GM23338 (cell line): ENCODE measurements around the gene PTRH1. TPM values are rescaled to one million over a fixed set of nuclear protein-coding genes. Genes with fewer than 3 reads are reported as not detected.

Experiments used
- ATAC-seq: fragments of 200-7000 bp; cut with Tn5 transposase; 3 replicates; pipeline ENCODE4 v1.9.1; 2020
- DNase-seq: peaks from one replicate; pipeline ENCODE4 v3.0.0-alpha.2; 2015; ENCODE audit warnings: low spot score
- H2AFZ ChIP-seq: fragments of 200-600 bp; sonication (generic); 2 replicates; pipeline ENCODE4 v1.8.0; 2016; ENCODE audit warnings: antibody characterized with exemption, mild to moderate bottlenecking, moderate library complexity
- H3F3A ChIP-seq: fragments of 200-600 bp; sonication (generic); replicated peaks from 2 replicates; pipeline ENCODE4 v1.8.0; 2017; ENCODE audit warnings: antibody characterized with exemption, mixed run types, low read depth
- H3K27ac ChIP-seq: fragments of 200-600 bp; sonication (generic); 2 replicates; pipeline ENCODE4 v1.6.1; 2016; ENCODE audit warnings: low read depth
- H3K27me3 ChIP-seq: fragments of 200-600 bp; sonication (generic); 2 replicates; pipeline ENCODE4 v1.8.0; 2016; ENCODE audit warnings: mild to moderate bottlenecking, mixed run types, moderate library complexity; ENCODE audit not compliant: insufficient read depth
- H3K36me3 ChIP-seq: fragments of 200-600 bp; sonication (generic); 2 replicates; pipeline ENCODE4 v1.8.0; 2016; ENCODE audit warnings: mild to moderate bottlenecking; ENCODE audit not compliant: insufficient read depth
- H3K4me1 ChIP-seq: fragments of 200-600 bp; sonication (generic); 2 replicates; pipeline ENCODE4 v1.8.0; 2016; ENCODE audit warnings: mild to moderate bottlenecking, moderate library complexity; ENCODE audit not compliant: insufficient read depth
- H3K4me2 ChIP-seq: fragments of 200-600 bp; sonication (generic); 2 replicates; pipeline ENCODE4 v1.7.1; 2017; ENCODE audit warnings: mixed run types
- H3K4me3 ChIP-seq: fragments of 200-600 bp; sonication (generic); 2 replicates; pipeline ENCODE4 v1.6.1; 2016; ENCODE audit warnings: mixed run types
- H3K79me2 ChIP-seq: fragments of 200-600 bp; sonication (generic); replicated peaks from 2 replicates; pipeline ENCODE4 v1.8.0; 2017; ENCODE audit warnings: mild to moderate bottlenecking; ENCODE audit not compliant: insufficient read depth
- H3K9me2 ChIP-seq: fragments of 200-600 bp; sonication (generic); 2 replicates; pipeline ENCODE4 v1.8.0; 2017; ENCODE audit not compliant: insufficient read depth
- H4K20me1 ChIP-seq: fragments of 200-600 bp; sonication (generic); replicated peaks from 2 replicates; pipeline ENCODE4 v1.8.0; 2017; ENCODE audit warnings: mild to moderate bottlenecking; ENCODE audit not compliant: insufficient read depth
- H3K27ac Mint-ChIP-seq: 2 replicates; pipeline ENCODE4 v1.8.0; 2020; ENCODE audit warnings: inconsistent platforms, mild to moderate bottlenecking, moderate library complexity, mixed read lengths
- H3K27me3 Mint-ChIP-seq: 3 replicates; pipeline ENCODE4 v1.8.0; 2022; ENCODE audit warnings: low read depth, mild to moderate bottlenecking, moderate library complexity, mixed read lengths, inconsistent platforms; ENCODE audit not compliant: insufficient read depth, poor library complexity
- H3K36me3 Mint-ChIP-seq: 3 replicates; pipeline ENCODE4 v1.8.0; 2021; ENCODE audit warnings: low read depth, mild to moderate bottlenecking, inconsistent platforms, moderate library complexity, mixed read lengths
- H3K4me1 Mint-ChIP-seq: 3 replicates; pipeline ENCODE4 v1.8.0; 2020; ENCODE audit warnings: mild to moderate bottlenecking, inconsistent platforms, mixed read lengths
- H3K4me3 Mint-ChIP-seq: 3 replicates; pipeline ENCODE4 v1.8.0; 2021; ENCODE audit warnings: moderate library complexity, mild to moderate bottlenecking, inconsistent platforms, mixed read lengths
- H3K9me3 Mint-ChIP-seq: 3 replicates; pipeline ENCODE4 v1.8.0; 2020; ENCODE audit warnings: moderate library complexity, mild to moderate bottlenecking, inconsistent platforms, mixed read lengths
- CTCF ChIP-seq, 2 experiments: fragments of 200-600 bp in 1 of 2; sonication (generic) in 1 of 2; conservative IDR thresholded peaks; 2 replicates each; pipeline versions ENCODE4 v1.5.1 to v1.6.1; 2016 to 2017; ENCODE audit warnings: antibody characterized with exemption in 2 of 2, low read depth in 2 of 2, mild to moderate bottlenecking in 2 of 2, moderate library complexity in 1 of 2
- ETS1 ChIP-seq: IDR thresholded peaks from 2 replicates; pipeline ENCODE4 v1.6.1; 2016; ENCODE audit warnings: antibody characterized with exemption
- EZH2 ChIP-seq: fragments of 200-600 bp; sonication (generic); IDR thresholded peaks from one replicate; pipeline ENCODE4 v1.8.0; 2017; ENCODE audit warnings: antibody characterized with exemption, mild to moderate bottlenecking, low read depth; ENCODE audit not compliant: unreplicated experiment
- EZH2phosphoT487 ChIP-seq: fragments of 200-600 bp; sonication (generic); IDR thresholded peaks from one replicate; pipeline ENCODE4 v1.8.1; 2018; ENCODE audit warnings: antibody characterized with exemption; ENCODE audit not compliant: unreplicated experiment
- JUNB ChIP-seq: IDR thresholded peaks from one replicate; pipeline ENCODE4 v1.6.1; 2016; ENCODE audit warnings: antibody characterized with exemption; ENCODE audit not compliant: unreplicated experiment
- NANOG ChIP-seq: IDR thresholded peaks from 2 replicates; pipeline ENCODE4 v1.6.1; 2016; ENCODE audit warnings: antibody characterized with exemption, borderline replicate concordance
- POLR2AphosphoS5 ChIP-seq: IDR thresholded peaks from 2 replicates; pipeline ENCODE4 v1.6.1; 2016; ENCODE audit warnings: antibody characterized with exemption, low read depth
- REST ChIP-seq: IDR thresholded peaks from one replicate; pipeline ENCODE4 v1.6.1; 2018; ENCODE audit warnings: antibody characterized with exemption; ENCODE audit not compliant: unreplicated experiment
- STAT1 ChIP-seq: IDR thresholded peaks from one replicate; pipeline ENCODE4 v1.6.1; 2016; ENCODE audit warnings: antibody characterized with exemption; ENCODE audit not compliant: unreplicated experiment
- ZNF331 ChIP-seq: fragments of 250-450 bp; sonication (Bioruptor Pico); IDR thresholded peaks from 2 replicates; pipeline ENCODE4 v1.5.0; 2020; ENCODE audit warnings: low read depth, mild to moderate bottlenecking, moderate library complexity
- polyA plus RNA-seq: library from polyadenylated mRNA; unstranded; fragments of >200 nt; fragmentation: Nextera tagmentation; extraction: Ambion mirVana; gene quantifications from 2 replicates; pipeline ENCODE4 v1.2.1, GENCODE V29; 2016
- total RNA-seq: library from RNA; depleted of rRNA; stranded (reverse); fragments of >200 nt; shearing (Covaris generic); gene quantifications from 2 replicates; pipeline ENCODE4 v1.2.3, GENCODE V29; 2014

Gene PTRH1
- total and polyA plus RNA-seq, 2 experiments from 2014 or later = 15.1 to 18.6 TPM

GRCh38 chr9:127693143-127693542, 22.3 kb downstream of the PTRH1 start:
- DNase-seq (no peak), ATAC-seq (no peak)
- H3K27ac Mint-ChIP-seq = no peak overlapping the region
- no peak overlapping the region for H2AFZ ChIP-seq
- no peaks in the 10 kb centered on the region for H3K9me3 Mint-ChIP-seq
- peaks cover 22% of the 10 kb centered on the region for H3K36me3 Mint-ChIP-seq
- H3K27ac ChIP-seq = 0 out of 2 replicates have a peak overlapping the region, but pooled peaks have one; percentile 39
- no peaks in the 10 kb centered on the region for H3K4me1 Mint-ChIP-seq
- H3K79me2 ChIP-seq = no peaks in the 10 kb centered on the region
- no peaks in the 10 kb centered on the region; the same call in 1 of the 2 replicates for H3F3A ChIP-seq
- no peak overlapping the region for H3K4me3 ChIP-seq
- peaks cover 10% of the 10 kb centered on the region for H3K27me3 Mint-ChIP-seq
- 0 out of 2 replicates have a peak, but pooled peaks cover 3% of the 10 kb centered on the region for H4K20me1 ChIP-seq
- no peak overlapping the region for H3K4me3 Mint-ChIP-seq
- no peak overlapping the region for H3K4me2 ChIP-seq
- TF ChIP-seq JUNB = no peak
- no peaks in the 10 kb centered on the region for H3K36me3 ChIP-seq
- peaks cover 3% of the 10 kb centered on the region; the same call in 1 of the 2 replicates for H3K9me2 ChIP-seq
- no peaks in the 10 kb centered on the region for H3K4me1 ChIP-seq
- H3K27me3 ChIP-seq = no peaks in the 10 kb centered on the region

- peaks cover 28% of the 10 kb centered on the region for H3K36me3 Mint-ChIP-seq
- DNase-seq = no peak
- Histone ChIP-seq H3K9me2 (peaks cover 3% of the 10 kb centered on the region; the same call in 1 of the 2 replicates), H3K27me3 (no peaks in the 10 kb centered on the region), H4K20me1 (0 out of 2 replicates have a peak, but pooled peaks cover 3% of the 10 kb centered on the region), H2AFZ (no peak overlapping the region), H3F3A (no peaks in the 10 kb centered on the region; the same call in 1 of the 2 replicates), H3K36me3 (no peaks in the 10 kb centered on the region), H3K4me2 (no peak overlapping the region), H3K4me3 (no peak overlapping the region), H3K4me1 (no peaks in the 10 kb centered on the region), H3K79me2 (no peaks in the 10 kb centered on the region), H3K27ac (no peak overlapping the region)
- peaks cover 9% of the 10 kb centered on the region for H3K27me3 Mint-ChIP-seq
- H3K27ac Mint-ChIP-seq = no peak overlapping the region
- H3K4me1 Mint-ChIP-seq = no peaks in the 10 kb centered on the region
- H3K4me3 Mint-ChIP-seq = no peak overlapping the region
- H3K9me3 Mint-ChIP-seq = no peaks in the 10 kb centered on the region
- no peak for ATAC-seq
- TF ChIP-seq EZH2 (no peak), EZH2phosphoT487 (no peak), CTCF (conservative IDR thresholded peaks at IDR 0.05; ENCODE audit: low read depth in 2 of 2) (no peak), POLR2AphosphoS5 (no peak), ZNF331 (no peak), STAT1 (no peak), REST (no peak), ETS1 (no peak), NANOG (no peak)
Measured at GRCh38 chr9:127692071-127692470, 23.4 kb downstream of the PTRH1 start.
